ENCODE measurements around the gene SOX9.
"Not testable (repeated sequence)": the region's sequence is repeated elsewhere in the genome, so short reads cannot be mapped to it uniquely, and the experiment has no call there.

SOX9 gene

GRCh38 chr17:72128039-72128438 lies 7.2 kb downstream of the SOX9 start:
- no peak for DNase-seq

- DNase-seq: no peak
These were observed 14.0 kb downstream of the SOX9 start for GRCh38 chr17:72134608-72135394.

GRCh38 chr17:72135546-72136325 lies 14.9 kb downstream of the SOX9 start:
- no peak for DNase-seq

DNA sequence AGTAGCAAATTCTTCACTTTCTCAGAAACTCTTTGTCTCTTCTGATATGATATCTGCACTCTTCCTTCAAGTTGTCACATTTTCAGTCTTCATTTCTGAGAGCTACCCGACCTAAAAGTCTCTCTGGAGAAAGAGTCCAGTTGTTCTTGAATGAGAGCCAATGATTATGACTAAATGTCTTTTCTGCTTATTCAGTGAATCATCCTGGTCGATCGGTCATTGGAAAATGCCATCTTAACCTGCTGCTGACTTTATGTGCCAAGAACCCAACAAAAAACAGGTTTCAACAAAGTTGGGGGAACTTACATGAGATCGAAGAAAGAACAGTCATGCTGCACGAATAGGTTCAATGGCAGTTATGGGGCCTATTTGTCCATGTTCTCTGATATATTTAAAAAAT lies 15.9 kb downstream of the SOX9 start:
- DNase-seq: no peak

GRCh38 chr17:72137161-72137560 lies 16.3 kb downstream of the SOX9 start:
- no peak for DNase-seq

DNA sequence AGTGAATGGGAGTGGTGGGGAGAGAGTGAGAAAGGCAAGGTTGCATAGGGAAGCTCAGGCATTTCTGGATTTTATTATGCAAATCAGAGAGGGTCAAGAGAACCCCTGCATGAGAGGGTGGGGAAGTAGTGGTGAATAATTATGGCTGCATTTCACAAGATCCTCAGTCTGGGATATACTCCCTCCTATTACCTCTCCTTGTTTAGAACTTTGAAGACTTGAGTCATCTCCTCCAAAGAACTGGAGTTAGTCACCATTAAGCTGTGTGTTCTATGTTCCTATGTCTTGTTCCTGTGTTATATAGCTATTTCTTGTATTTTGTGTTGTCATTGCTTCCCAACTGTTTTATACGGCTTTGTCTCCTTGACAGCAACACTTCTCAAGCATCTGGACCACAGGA lies 18.4 kb downstream of the SOX9 start:
- DNase-seq: no peak

- no peak for DNase-seq
These were observed 20.5 kb downstream of the SOX9 start for GRCh38 chr17:72141336-72141735.

- DNase-seq: not testable (repeated sequence)
These were observed 21.3 kb downstream of the SOX9 start for GRCh38 chr17:72142097-72142496.

GRCh38 chr17:72142614-72143013 lies 21.8 kb downstream of the SOX9 start:
- DNase-seq: no peak

- DNase-seq: no peak
These were observed 22.4 kb downstream of the SOX9 start for GRCh38 chr17:72143245-72143644.

DNA sequence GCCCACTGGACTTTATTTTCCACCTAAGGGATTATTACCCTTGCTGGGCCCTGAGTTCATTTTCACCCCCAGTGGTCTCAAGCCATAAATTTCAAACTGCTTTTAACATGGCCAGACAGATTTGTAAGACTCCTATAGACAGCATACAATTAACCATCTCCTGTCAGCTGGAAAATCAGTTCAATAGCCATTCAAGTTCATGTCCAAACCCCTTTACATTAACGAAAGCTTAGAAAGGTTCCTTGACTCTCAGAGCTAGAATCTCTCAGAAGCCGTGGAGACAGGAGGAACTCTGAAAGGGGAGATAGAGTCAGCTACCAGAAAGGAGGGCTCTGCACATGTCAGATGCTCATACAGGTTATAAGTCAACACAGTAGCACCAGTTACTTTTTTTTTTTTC lies 23.3 kb downstream of the SOX9 start:
- no peak for DNase-seq

DNA sequence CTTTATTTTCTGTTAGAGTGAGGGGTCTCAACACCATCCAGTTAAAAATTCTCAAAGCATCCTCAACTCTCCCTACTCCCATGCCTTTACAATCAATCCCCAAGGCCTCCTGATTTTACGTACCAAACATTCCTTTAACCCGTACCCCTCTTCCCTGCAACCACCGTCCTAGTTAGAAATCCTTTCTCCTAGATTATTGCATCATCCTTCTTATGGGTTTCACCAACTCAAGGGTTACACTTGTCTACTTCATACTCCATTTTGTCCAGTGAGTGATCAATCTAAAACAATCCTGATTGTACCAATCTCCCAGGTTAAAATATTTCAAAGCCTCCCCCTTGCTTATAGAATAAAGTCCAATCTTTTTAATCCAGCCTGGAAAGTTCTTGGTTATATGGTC lies 24.7 kb downstream of the SOX9 start:
- no peak for DNase-seq

DNA sequence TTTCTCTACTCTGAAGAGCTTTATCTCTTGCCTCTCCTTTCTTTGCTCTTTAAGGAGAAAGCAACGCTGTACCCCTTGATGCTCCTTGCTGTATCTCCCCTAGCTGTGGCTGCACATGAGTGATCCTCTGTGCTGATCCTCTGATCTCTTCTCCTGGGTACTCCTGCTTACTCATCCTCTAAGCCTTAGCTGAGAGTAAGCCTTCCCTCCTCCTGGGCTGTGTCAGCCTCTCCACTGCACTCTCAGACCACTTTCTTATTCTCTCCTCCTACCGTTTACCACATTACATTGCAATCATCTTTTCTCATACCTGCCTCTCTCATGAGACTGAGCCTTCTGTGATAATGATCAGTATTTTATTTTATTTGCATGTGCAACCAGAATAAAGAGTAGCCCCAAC lies 25.1 kb downstream of the SOX9 start:
- no peak for DNase-seq

DNA sequence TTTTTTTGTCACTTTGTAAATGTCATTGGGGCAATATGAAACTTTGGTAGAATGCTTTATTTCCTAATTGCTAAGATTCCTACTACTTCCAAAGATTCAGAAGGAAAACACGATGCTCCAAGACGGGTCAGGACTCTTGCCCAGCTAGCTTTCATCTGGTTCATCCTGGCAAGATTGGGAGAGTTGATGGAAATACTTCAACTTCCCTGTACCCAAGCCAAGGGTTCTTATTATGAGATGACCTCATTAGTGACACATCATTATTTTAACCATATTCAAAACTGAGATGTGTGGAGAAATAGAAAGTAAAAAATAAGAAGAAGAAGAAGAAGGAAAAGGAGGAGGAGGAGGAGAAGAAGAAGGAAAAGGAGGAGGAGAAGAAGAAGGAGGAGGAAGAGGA lies 25.6 kb downstream of the SOX9 start:
- DNase-seq: no peak

DNA sequence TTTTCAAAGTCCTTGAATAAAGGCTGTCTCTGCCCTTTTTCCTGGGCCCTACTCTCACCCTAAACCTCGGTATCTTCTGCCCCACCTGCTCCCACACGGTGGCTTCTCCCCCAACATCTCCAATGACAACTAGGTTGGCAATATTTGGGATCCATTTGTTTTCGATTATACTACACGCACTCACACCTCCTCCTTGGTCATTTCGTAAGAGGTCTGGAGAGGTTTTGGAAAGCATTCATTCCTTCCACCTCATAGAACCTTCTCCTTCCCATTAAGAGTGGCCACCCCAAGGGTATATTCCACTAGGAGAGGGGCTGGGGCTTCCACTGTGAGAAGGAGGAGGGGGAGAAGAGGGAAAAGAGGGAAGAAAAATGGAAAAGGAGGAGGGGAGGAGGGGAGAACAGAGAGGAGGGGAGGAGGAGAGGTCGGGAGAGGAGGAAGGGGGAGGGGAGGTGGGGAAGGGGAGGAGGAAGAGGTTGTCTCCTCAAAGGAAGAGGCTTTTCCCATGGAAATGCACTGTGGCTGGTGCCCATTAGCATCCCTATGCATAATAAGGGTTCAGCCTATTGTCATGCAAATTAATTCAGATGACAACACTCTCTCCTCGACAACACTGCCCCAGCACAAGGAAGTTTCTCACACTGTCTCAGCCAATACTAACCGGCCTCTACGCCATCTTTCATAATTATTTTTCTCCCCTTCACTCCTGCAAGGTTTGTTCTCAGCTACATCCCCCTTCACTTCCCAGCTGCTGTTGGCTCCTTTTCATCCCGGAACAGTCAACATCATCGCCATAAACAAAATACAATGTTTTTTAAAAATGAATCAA lies 30.0 kb downstream of the SOX9 start:
- no peak for DNase-seq

GRCh38 chr17:72151565-72152386 lies 31.0 kb downstream of the SOX9 start:
- no peak for DNase-seq

- no peak for DNase-seq
These were observed 31.6 kb downstream of the SOX9 start for GRCh38 chr17:72152387-72152929.

DNA sequence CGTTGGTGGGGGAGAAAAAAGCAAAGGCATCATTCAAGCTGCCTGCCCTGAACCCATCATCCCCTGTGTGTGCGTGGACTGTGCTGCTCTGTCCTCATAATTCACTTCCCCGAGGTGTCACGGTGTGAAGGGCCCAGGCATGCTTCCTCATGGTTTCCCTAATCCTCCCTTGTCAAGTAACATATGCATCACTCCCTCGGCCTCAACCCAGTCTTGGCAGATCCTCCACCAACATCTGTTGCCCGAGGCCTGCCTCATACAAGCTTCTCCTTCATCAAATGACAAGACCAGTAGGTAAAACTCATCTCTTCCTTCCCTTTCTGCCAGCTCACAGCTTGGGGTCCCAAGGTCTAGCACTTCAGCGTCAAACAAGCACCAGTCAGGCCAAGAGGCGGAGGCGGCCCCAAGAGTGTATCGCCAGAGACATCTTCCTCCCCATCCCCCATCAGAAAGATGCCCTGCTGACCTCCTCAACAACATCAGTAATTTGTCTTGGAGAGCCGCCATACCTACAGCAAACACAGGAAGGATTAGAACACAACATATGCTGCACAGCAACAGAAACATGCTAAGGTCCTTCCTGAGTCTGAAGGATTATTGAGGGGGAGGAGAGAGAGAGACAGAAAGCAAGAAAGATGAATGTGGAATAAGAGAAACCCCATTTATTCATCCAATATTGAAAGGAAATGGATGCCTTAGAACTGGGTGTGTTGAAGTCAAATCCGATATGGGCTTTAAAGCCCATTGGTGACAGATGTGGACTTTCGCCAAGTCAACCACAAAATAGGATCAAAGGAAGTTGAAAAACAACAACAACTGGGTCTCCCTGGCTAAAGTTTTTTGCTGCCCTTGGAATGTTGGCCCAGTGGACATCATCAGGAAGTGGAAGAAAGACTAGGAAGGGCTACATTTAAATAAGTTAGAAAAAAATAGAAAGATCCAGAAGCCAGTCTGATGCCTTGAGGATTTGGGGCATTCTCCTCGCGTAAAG lies 38.4 kb downstream of the SOX9 start:
- DNase-seq: no peak

- no peak for DNase-seq
These were observed 41.7 kb downstream of the SOX9 start for GRCh38 chr17:72162569-72162968.

DNA sequence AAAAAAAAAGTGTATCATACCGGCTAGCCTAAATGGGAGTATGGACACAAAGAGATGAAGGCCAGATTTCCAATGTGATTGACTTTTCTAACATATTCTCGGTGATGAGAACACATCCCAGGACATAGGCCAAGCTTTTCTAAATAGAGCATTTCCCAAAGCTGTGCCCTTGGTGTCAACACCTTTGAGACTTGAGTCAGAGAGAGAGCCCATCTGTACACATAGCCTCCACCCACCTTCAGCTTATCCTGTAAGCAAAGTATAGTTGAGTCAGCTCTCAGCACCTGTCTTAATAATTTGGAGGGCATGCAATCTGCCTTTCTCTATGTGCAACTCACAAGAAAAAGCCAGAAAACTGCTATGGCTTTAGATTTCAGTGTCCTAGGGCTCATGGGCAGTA lies 42.7 kb downstream of the SOX9 start:
- DNase-seq: no peak

- DNase-seq: no peak
These were observed 43.4 kb downstream of the SOX9 start for GRCh38 chr17:72164158-72164739.
